T-cell (primary cell): ENCODE results near the gene SLC6A5. TPM values are rescaled to one million over a fixed set of nuclear protein-coding genes. Genes with fewer than 3 reads are reported as not detected.
A peak's percentile ranks its signal among the peaks of the same experiment; 100 is the strongest.

Experiments
- ATAC-seq, 4 experiments: fragments of 200-7000 bp in 3 of 4; fragments of 150-1000 bp in 1 of 4; cut with Tn5 transposase; replicated peaks in 1 of 4; 1 replicate in 3 of 4; 2 replicates in 1 of 4; pipeline ENCODE4 v1.10.0; 2021; ENCODE audit warnings: moderate library complexity in 3 of 4, mild to moderate bottlenecking in 2 of 4, moderate number of reproducible peaks in 1 of 4
- CTCF ChIA-PET, 2 donors: fragments of 300-600 bp; sonication (Branson Sonifier 250); formaldehyde crosslinking; loops; one replicate each; lab custom pipeline; 2022; ENCODE audit warnings: antibody characterized with exemption in 2 of 2; lab: Charles Lee
- POLR2A ChIA-PET, 2 donors: fragments of 300-600 bp; sonication (Branson Sonifier 250); formaldehyde crosslinking; loops; one replicate each; lab custom pipeline; 2022; ENCODE audit warnings: antibody characterized with exemption in 2 of 2; lab: Charles Lee
- DNase-seq, 35 experiments: peaks; one replicate each; pipeline versions ENCODE4 v3.0.0 to v3.0.0-alpha.2; 2013 to 2023
- H3K27ac ChIP-seq: one replicate; pipeline ENCODE4 v1.5.1; 2013; ENCODE audit warnings: low read length
- H3K27me3 ChIP-seq, 2 experiments: replicated peaks in 1 of 2; 1 replicate in 1 of 2; 2 replicates in 1 of 2; pipeline versions ENCODE4 v1.6.1 to v1.7.0; 2013; ENCODE audit warnings: low read length in 1 of 2, mixed read lengths in 1 of 2; ENCODE audit not compliant: control insufficient read depth in 2 of 2, insufficient read depth in 2 of 2; ENCODE audit errors: extremely low read depth in 1 of 2
- H3K36me3 ChIP-seq, 2 donors: 1 replicate in 1 of 2; 2 replicates in 1 of 2; pipeline versions ENCODE4 v1.6.1 to v1.7.0; 2013; ENCODE audit warnings: low read length in 1 of 2; ENCODE audit not compliant: control insufficient read depth in 2 of 2, insufficient read depth in 1 of 2; ENCODE audit errors: extremely low read depth in 1 of 2
- H3K4me1 ChIP-seq, 2 experiments: 1 replicate in 1 of 2; 2 replicates in 1 of 2; pipeline versions ENCODE4 v1.6.1 to v1.7.0; 2013; ENCODE audit warnings: low read length in 2 of 2, mixed read lengths in 1 of 2; ENCODE audit not compliant: insufficient read depth in 2 of 2, control insufficient read depth in 1 of 2; ENCODE audit errors: extremely low read depth in 1 of 2
- H3K4me3 ChIP-seq, 2 donors: 1 replicate in 1 of 2; 2 replicates in 1 of 2; pipeline versions ENCODE4 v1.5.1 to v1.7.0; 2013; ENCODE audit warnings: mild to moderate bottlenecking in 2 of 2, low read length in 1 of 2, moderate library complexity in 1 of 2; ENCODE audit not compliant: control insufficient read depth in 1 of 2; ENCODE audit errors: extremely low read depth in 1 of 2
- H3K9me3 ChIP-seq: 2 replicates; pipeline ENCODE4 v1.7.0; 2013
- H3K27ac Mint-ChIP-seq, 2 donors: one replicate each; pipeline ENCODE4 v1.8.0; 2020 to 2021; ENCODE audit warnings: mild to moderate bottlenecking in 2 of 2, mixed read lengths in 2 of 2
- H3K27me3 Mint-ChIP-seq, 2 donors: one replicate each; pipeline ENCODE4 v1.8.0; 2021 to 2022; ENCODE audit warnings: mixed read lengths in 2 of 2
- H3K36me3 Mint-ChIP-seq: one replicate; pipeline ENCODE4 v1.8.0; 2021; ENCODE audit warnings: mixed read lengths
- H3K4me1 Mint-ChIP-seq, 3 donors: one replicate each; pipeline ENCODE4 v1.8.0; 2020 to 2022; ENCODE audit warnings: mixed read lengths in 3 of 3, mild to moderate bottlenecking in 1 of 3
- H3K4me3 Mint-ChIP-seq, 3 donors: one replicate each; pipeline ENCODE4 v1.8.0; 2020 to 2022; ENCODE audit warnings: mild to moderate bottlenecking in 3 of 3, mixed read lengths in 3 of 3, moderate library complexity in 3 of 3
- H3K9me3 Mint-ChIP-seq, 3 donors: one replicate each; pipeline ENCODE4 v1.8.0; 2020 to 2022; ENCODE audit warnings: mixed read lengths in 3 of 3
- WGBS: methylation state at CpG from one replicate; pipeline ENCODE4 v1.1.5; 2013; ENCODE audit warnings: missing lambda C conversion rate; ENCODE audit not compliant: insufficient coverage; 5-methylcytosine and 5-hydroxymethylcytosine counted together
- total RNA-seq, 35 experiments: library from RNA in 6 of 35; stranded (reverse) in 6 of 35; fragments of 120-200 nt in 1 of 35; gene quantifications; one replicate each; pipeline versions ENCODE4 v1.2.1 to v1.2.4 and lab custom pipeline; 2013 to 2026

SLC6A5 gene
- total RNA-seq, 5 donors from 2014 or later (not counting 1 experiment from before 2014, with no cell fraction given), result not detected

DNA sequence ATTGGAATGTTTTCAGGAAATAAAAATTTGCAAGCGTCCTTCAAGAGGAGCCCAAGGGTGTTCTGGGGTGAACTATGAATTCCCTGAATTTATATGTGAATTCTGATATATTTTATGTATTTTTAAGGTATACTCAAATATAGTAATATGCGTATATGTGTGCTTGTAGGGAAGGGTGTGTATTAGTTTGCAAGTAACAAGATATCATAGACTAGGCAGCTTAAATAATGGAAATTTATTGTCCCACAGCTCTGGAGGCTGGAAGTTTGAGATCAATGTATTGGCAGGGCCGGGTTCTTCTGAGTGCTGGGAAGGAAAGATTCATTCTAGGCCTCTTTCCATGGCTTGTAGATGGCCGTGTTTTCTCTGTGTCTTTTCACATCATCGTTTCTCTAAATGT, 16.2 kb upstream of the SLC6A5 start:
- no peak for ATAC-seq
- Mint-ChIP-seq H3K4me1 (no peaks in the 10 kb centered on the region), H3K36me3 (no peaks in the 10 kb centered on the region), H3K4me3 (no peak overlapping the region), H3K27me3 (peaks cover 6% of the 10 kb centered on the region in 2 donors), H3K9me3 (no peaks in the 10 kb centered on the region), H3K27ac (no peak overlapping the region)
- Histone ChIP-seq H3K9me3 (no peaks in the 10 kb centered on the region), H3K27me3 (peaks cover 0 to 3% of the 10 kb centered on the region in 2 experiments), H3K27ac (no peak overlapping the region), H3K4me1 (no peaks in the 10 kb centered on the region), H3K36me3 (no peaks in the 10 kb centered on the region), H3K4me3 (no peak overlapping the region)
- 92% methylated on average over 2 of the region's 5 CpGs for WGBS
- no peak for DNase-seq
- POLR2A ChIA-PET, result no interaction called here
- CTCF ChIA-PET, result no interaction called here

DNA sequence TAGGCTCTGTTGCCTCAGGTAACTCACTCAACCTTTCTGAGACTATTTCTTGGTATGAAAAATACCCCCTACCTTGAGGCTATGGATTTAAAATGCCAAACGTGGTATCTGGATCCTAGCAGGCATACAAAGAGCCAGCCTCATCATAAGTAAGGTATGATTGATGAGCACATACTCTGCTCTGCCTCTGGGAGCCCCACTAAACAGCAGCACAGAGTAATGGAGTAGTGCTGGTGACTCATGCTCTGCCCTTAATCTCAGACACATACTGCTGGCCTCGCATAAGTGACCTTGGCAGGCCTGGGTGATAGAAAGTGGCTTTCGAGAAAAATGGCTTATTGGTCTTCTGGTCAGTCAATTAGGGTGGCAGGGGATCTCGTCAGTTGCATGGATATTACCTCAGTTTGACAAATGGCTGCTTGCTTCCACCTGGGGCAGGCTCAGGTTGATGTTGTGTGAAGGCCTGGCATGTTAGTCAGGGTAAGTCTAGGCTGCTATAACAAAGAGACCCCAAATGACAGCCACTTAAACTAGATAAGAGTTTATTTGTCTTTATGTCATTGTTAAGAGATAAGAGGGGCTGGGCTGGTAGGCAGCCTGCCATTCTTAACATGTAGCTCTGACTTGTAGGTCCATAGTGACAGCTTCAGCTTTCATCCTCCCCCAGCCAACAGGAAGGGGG, 15.2 kb upstream of the SLC6A5 start:
- Mint-ChIP-seq H3K27ac (no peak overlapping the region), H3K27me3 (peaks cover 12% of the 10 kb centered on the region in 2 donors), H3K36me3 (no peaks in the 10 kb centered on the region), H3K4me3 (no peak overlapping the region), H3K4me1 (no peaks in the 10 kb centered on the region), H3K9me3 (no peaks in the 10 kb centered on the region)
- H3K4me1 ChIP-seq, result no peaks in the 10 kb centered on the region
- no peaks in the 10 kb centered on the region for H3K9me3 ChIP-seq
- peak in 1 of 35 experiments; percentile 4 for DNase-seq
- peaks cover 0 to 8% of the 10 kb centered on the region in 2 experiments for H3K27me3 ChIP-seq
- no peak for ATAC-seq
- CTCF ChIA-PET, result no interaction called here
- no peaks in the 10 kb centered on the region for H3K36me3 ChIP-seq
- 63% methylated on average over 2 of the region's 4 CpGs for WGBS
- no peak overlapping the region for H3K27ac ChIP-seq
- H3K4me3 ChIP-seq, result no peak overlapping the region
- POLR2A ChIA-PET, result no interaction called here

DNA sequence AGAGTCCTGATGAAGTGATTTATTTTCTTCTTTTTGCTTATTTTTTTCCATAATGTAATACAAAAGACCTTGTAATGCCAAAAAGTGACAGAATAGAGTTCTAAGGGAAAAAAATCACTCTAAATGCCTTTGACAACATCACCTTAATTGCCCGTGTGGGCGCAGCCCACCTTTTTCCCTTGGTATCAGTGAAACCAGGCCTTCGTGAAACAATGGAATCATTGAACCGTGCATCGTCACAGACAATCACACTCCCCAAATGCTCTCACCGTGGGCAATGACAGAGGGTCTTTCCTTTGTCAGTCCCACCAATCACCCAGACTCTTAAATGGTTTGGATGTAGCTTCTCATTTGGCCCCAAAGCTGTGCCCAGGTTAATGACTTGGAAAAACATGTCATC, 9.6 kb upstream of the SLC6A5 start:
- H3K9me3 Mint-ChIP-seq, result no peaks in the 10 kb centered on the region
- ATAC-seq (no peak), DNase-seq (no peak)
- no peaks in the 10 kb centered on the region for H3K36me3 ChIP-seq
- peaks cover 32 to 34% of the 10 kb centered on the region in 2 donors for H3K27me3 Mint-ChIP-seq
- H3K4me3 ChIP-seq, result no peak overlapping the region
- H3K27me3 ChIP-seq, result peaks cover 8% of the 10 kb centered on the region in 2 experiments
- ChIA-PET CTCF (no interaction called here), POLR2A (no interaction called here)
- no peaks in the 10 kb centered on the region for H3K4me1 ChIP-seq
- H3K9me3 ChIP-seq, result no peaks in the 10 kb centered on the region
- H3K4me3 Mint-ChIP-seq, result no peak overlapping the region
- H3K27ac Mint-ChIP-seq, result no peak overlapping the region
- H3K36me3 Mint-ChIP-seq, result no peaks in the 10 kb centered on the region
- WGBS, result 81% methylated on average over 6 of the region's 6 CpGs
- no peaks in the 10 kb centered on the region for H3K4me1 Mint-ChIP-seq
- H3K27ac ChIP-seq, result no peak overlapping the region

DNA sequence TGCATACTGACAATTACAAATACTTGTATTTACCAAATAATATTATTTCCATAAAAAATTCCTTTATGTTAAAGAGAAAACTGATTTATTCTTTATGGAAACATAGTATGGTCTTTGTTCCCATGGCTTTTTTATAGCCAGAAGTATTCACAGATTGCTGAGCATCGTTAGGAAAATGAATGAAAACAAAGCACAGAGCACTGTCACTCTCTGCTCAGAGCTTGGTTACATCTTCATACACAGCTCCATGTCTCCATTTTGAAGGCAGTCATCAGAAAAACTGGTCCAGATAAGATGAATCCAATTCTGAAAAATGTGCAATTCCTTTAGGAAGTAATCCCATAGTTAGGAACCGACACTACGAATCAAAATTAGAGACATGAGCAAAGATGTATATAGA, 9.0 kb upstream of the SLC6A5 start:
- no peak overlapping the region for H3K4me3 Mint-ChIP-seq
- DNase-seq (no peak), ATAC-seq (no peak)
- no peak overlapping the region for H3K27ac Mint-ChIP-seq
- Histone ChIP-seq H3K27me3 (peaks cover 8 to 9% of the 10 kb centered on the region in 2 experiments), H3K4me3 (no peak overlapping the region), H3K36me3 (no peaks in the 10 kb centered on the region), H3K4me1 (no peaks in the 10 kb centered on the region), H3K9me3 (no peaks in the 10 kb centered on the region), H3K27ac (no peak overlapping the region)
- H3K9me3 Mint-ChIP-seq, result no peaks in the 10 kb centered on the region
- H3K4me1 Mint-ChIP-seq, result no peaks in the 10 kb centered on the region
- POLR2A ChIA-PET, result no interaction called here
- no peaks in the 10 kb centered on the region for H3K36me3 Mint-ChIP-seq
- peaks cover 38 to 40% of the 10 kb centered on the region in 2 donors for H3K27me3 Mint-ChIP-seq
- 50% methylated on average over 1 of the region's 3 CpGs for WGBS
- CTCF ChIA-PET, result no interaction called here

DNA sequence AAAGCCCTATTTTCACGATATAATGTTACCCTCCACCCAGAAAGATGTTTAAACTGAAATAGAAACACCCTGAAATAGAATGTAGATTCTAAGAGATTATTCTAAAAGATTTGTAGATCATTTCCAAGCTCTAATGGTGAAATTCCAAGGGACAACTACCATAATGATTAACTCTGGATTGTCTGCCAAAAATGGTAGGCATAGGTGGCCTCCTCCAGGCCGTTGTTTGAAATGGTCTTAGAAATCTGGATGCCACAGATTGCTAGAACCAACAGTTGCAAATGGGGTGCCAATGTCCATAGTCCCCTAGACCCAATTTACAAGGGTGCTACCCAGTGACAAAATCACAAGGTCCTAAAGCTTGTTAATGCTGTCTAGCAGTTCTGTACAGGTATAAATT, 6.7 kb upstream of the SLC6A5 start:
- ATAC-seq (no peak), DNase-seq (no peak)
- WGBS, result no CpG with 5 or more reads among the region's 2 CpGs
- no peak overlapping the region for H3K27ac ChIP-seq
- Mint-ChIP-seq H3K27ac (no peak overlapping the region), H3K9me3 (no peaks in the 10 kb centered on the region), H3K27me3 (peaks cover 56 to 58% of the 10 kb centered on the region in 2 donors), H3K4me3 (no peak overlapping the region), H3K36me3 (no peaks in the 10 kb centered on the region), H3K4me1 (peaks cover 0 to 2% (median 2%) of the 10 kb centered on the region in 3 donors)
- H3K4me3 ChIP-seq, result no peak overlapping the region
- no peaks in the 10 kb centered on the region for H3K9me3 ChIP-seq
- ChIA-PET POLR2A (interaction anchor here in 1 of 2 donors (0.5 kb wide), 1 partner anchor 22 kb away, joined by 3 read pairs; no protein-coding TSS in a partner anchor), CTCF (no interaction called here)
- peaks cover 16 to 29% of the 10 kb centered on the region in 2 experiments for H3K27me3 ChIP-seq
- peaks cover 0 to 5% of the 10 kb centered on the region in 2 experiments for H3K4me1 ChIP-seq
- no peaks in the 10 kb centered on the region for H3K36me3 ChIP-seq

DNA sequence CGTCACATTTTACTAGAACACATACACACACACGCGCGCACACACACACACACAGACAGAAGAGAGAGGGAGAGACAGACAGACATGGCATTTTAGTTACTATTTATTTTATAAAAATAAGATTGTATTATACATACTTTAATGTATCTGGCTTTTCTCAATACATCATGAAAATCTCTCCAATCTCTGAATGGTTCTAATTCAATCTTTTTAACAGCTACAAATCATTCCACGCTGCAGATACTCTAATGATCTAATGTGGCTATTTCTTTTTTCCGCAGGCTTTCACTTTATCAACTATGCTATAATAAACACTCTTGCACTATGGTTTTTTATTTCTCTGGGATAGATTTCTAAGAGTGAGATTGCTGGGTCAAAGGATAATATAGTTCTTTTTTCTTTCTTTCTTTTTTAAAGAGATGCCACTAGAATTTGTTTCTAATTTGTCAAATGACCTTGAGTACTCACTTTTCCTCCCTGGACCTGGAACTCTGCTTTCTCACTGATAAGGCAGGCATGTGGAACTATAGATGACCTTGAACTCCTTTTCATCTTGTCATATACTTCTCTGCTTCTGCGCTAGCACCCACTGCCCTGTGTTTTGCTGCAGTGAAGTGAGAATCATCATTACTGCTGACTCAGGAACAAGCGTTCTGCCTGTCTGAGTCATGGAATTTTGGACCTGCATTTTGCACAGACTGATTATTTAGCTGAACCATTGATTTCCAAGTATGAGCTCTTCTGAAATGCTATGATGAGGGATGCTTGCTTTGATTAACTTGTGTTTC, 4.9 kb upstream of the SLC6A5 start:
- WGBS, result no CpG with 5 or more reads among the region's 8 CpGs
- no peaks in the 10 kb centered on the region for H3K9me3 Mint-ChIP-seq

More for the DNA sequence above, 4.9 kb upstream of the SLC6A5 start:
- ChIA-PET CTCF (no interaction called here), POLR2A (no interaction called here)
- Histone ChIP-seq H3K4me1 (peaks cover 0 to 5% of the 10 kb centered on the region in 2 experiments), H3K4me3 (no peak overlapping the region), H3K27ac (no peak overlapping the region), H3K9me3 (no peaks in the 10 kb centered on the region), H3K27me3 (peaks cover 15 to 42% of the 10 kb centered on the region in 2 experiments), H3K36me3 (no peaks in the 10 kb centered on the region)
- Mint-ChIP-seq H3K4me3 (no peak overlapping the region), H3K27ac (no peak overlapping the region), H3K36me3 (no peaks in the 10 kb centered on the region), H3K27me3 (peaks cover 61% of the 10 kb centered on the region in 2 donors), H3K4me1 (peaks cover 0 to 5% (median 2%) of the 10 kb centered on the region in 3 donors)
- no peak for DNase-seq
- ATAC-seq, result no peak
